Spleen (tissue), 7 donors: ENCODE results near the gene FTL.
A peak's percentile ranks its signal among the peaks of the same experiment; 100 is the strongest.

Experiments used
- CTCF ChIP-seq, 11 experiments: fragments of 200-600 bp in 7 of 11; fragments of 450-650 bp in 4 of 11; sonication (generic) in 4 of 11; IDR thresholded peaks in 8 of 11; conservative IDR thresholded peaks in 3 of 11; 1 replicate in 7 of 11; 2 replicates in 4 of 11; pipeline versions ENCODE4 v1.4.0 to v1.8.0; 2016 to 2021; ENCODE audit warnings: antibody characterized with exemption in 11 of 11, inconsistent platforms in 4 of 11, mild to moderate bottlenecking in 1 of 11
- POLR2A ChIP-seq, 3 donors: fragments of 450-650 bp; IDR thresholded peaks; one replicate each; pipeline ENCODE4 v1.5.1; 2017; ENCODE audit warnings: antibody characterized with exemption in 3 of 3, mild to moderate bottlenecking in 1 of 3
- POLR2AphosphoS5 ChIP-seq, 3 donors: sonication (generic); formaldehyde crosslinking; IDR thresholded peaks; one replicate each; pipeline ENCODE4 v1.5.1; 2017; ENCODE audit warnings: antibody characterized with exemption in 3 of 3
- donor health status: DM: no; HTN: no; CAD: no; lungs with moderate emphysema.
- donor health status: DM: no; HTN: no; CAD: no.
- donor health status: DM: no; HTN: no; CAD: no.

DNA sequence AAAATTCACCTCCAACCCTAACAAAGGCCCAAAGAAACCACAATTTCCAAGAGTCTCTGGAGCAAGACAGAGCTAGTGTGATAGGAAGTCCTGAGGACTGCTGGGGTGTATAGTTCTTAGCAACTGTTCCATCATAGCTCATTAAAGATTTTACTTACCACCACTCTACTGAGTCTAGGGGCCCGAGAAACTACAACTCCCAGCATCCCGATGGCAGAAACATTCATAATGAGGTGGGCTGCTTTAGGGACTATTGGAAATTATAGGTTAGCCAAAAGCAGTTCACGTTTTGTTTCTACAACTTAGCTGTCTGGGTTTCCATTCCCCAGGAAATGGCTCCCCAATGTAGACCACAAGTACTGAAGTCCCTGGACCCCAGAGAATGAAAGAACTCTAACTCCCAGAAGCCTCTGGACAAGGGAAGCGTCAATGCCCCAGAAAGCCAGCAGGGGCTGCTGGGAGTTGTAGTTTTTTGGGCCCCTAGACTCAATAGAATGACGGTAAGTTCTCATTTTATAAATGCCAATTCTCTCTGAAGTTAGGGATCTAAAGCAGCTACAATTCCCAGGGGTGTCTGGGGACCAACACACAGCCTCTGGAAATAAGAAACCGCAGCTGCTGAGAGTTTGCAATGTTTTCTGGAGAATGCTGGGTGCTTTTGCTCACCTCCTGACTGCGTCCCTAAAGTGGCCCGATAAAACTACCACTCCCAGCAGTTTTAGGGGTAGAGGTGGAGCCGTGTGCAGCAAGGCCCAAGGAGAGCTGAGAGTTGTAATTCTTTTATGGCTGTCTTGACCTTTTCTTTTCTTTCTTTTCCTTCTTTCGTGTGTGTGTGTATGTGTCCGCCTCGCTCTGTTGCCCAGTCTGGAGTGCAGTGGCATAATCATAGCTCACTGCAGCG is 11.1 kb downstream of the FTL start:
- TF ChIP-seq POLR2AphosphoS5 (IDR thresholded peaks at IDR 0.05), result no peak
- TF ChIP-seq CTCF (IDR thresholded peaks at IDR 0.05 in 8 of 11, conservative IDR thresholded peaks at IDR 0.05 in 3 of 11), result peak in 1 of 11 experiments; percentile 22
- no peak for TF ChIP-seq POLR2A (IDR thresholded peaks at IDR 0.05)
